SH-SY5Y (cell line): ENCODE results near the gene PTPRM.

Experiments used
- GATA2 ChIP-seq: IDR thresholded peaks from 2 replicates; pipeline ENCODE4 v1.6.1; 2011; ENCODE audit warnings: mild to moderate bottlenecking, low read depth, low read length
- GATA3 ChIP-seq: IDR thresholded peaks from 2 replicates; pipeline ENCODE4 v1.6.1; 2011; ENCODE audit warnings: low read depth, mild to moderate bottlenecking, low read length, moderate library complexity

The PTPRM gene

GRCh38 chr18:8359481-8359880 lies 792.4 kb downstream of the PTPRM start:
- TF ChIP-seq GATA3 (no peak), GATA2 (no peak)

- no peak for TF ChIP-seq GATA3
- no peak for TF ChIP-seq GATA2
Observed at GRCh38 chr18:8361941-8362471, 794.9 kb downstream of the PTPRM start.

- TF ChIP-seq GATA2: peak; percentile 38; the same call in 1 of the 2 replicates
- no peak for TF ChIP-seq GATA3
Observed at GRCh38 chr18:8362863-8363262, 795.7 kb downstream of the PTPRM start.

GRCh38 chr18:8364385-8364784 lies 797.3 kb downstream of the PTPRM start:
- TF ChIP-seq GATA2 (no peak), GATA3 (no peak)

GRCh38 chr18:8365006-8365405 lies 797.9 kb downstream of the PTPRM start:
- TF ChIP-seq GATA3: no peak
- TF ChIP-seq GATA2: no peak

- no peak for TF ChIP-seq GATA2
- no peak for TF ChIP-seq GATA3
Observed at GRCh38 chr18:8365528-8365927, 798.4 kb downstream of the PTPRM start.

- TF ChIP-seq GATA2 (no peak), GATA3 (no peak)
Observed at GRCh38 chr18:8366070-8366469, 799.0 kb downstream of the PTPRM start.

- no peak for TF ChIP-seq GATA3
- no peak for TF ChIP-seq GATA2
Observed at GRCh38 chr18:8366656-8367055, 799.5 kb downstream of the PTPRM start.

GRCh38 chr18:8367217-8367988 lies 800.3 kb downstream of the PTPRM start:
- no peak for TF ChIP-seq GATA3
- TF ChIP-seq GATA2: no peak

- TF ChIP-seq GATA2 (no peak), GATA3 (no peak)
Observed at GRCh38 chr18:8368512-8369217, 801.5 kb downstream of the PTPRM start.

- TF ChIP-seq GATA3: no peak
- no peak for TF ChIP-seq GATA2
Observed at GRCh38 chr18:8373486-8373885, 806.4 kb downstream of the PTPRM start.

GRCh38 chr18:8374676-8375075 lies 807.6 kb downstream of the PTPRM start:
- TF ChIP-seq GATA2: no peak

GRCh38 chr18:8375249-8375648 lies 808.1 kb downstream of the PTPRM start:
- TF ChIP-seq GATA3 (no peak), GATA2 (no peak)

GRCh38 chr18:8376113-8376512 lies 809.0 kb downstream of the PTPRM start:
- no peak for TF ChIP-seq GATA3
- TF ChIP-seq GATA2: no peak
